Measurements from ENCODE around the gene MPZL3.

- no peak for TF ChIP-seq CTCF (IDR thresholded peaks at IDR 0.05)
- TF ChIP-seq POLR2A (IDR thresholded peaks at IDR 0.05), result no peak
- no peak for TF ChIP-seq POLR2AphosphoS5 (IDR thresholded peaks at IDR 0.05)
Observed at GRCh38 chr11:118202599-118203422, 49.4 kb downstream of the MPZL3 start.
